Activated T-cell treated with anti-CD3 and anti-CD28 coated beads for 1 hour (primary cell): ENCODE results near the gene MYH9.
"Not testable (repeated sequence)": the region's sequence is repeated elsewhere in the genome, so short reads cannot be mapped to it uniquely, and the experiment has no call there.

Experiments used
- DNase-seq: peaks from one replicate; pipeline ENCODE4 v3.0.0-alpha.2; 2020; ENCODE audit warnings: low read depth

Gene MYH9

DNA sequence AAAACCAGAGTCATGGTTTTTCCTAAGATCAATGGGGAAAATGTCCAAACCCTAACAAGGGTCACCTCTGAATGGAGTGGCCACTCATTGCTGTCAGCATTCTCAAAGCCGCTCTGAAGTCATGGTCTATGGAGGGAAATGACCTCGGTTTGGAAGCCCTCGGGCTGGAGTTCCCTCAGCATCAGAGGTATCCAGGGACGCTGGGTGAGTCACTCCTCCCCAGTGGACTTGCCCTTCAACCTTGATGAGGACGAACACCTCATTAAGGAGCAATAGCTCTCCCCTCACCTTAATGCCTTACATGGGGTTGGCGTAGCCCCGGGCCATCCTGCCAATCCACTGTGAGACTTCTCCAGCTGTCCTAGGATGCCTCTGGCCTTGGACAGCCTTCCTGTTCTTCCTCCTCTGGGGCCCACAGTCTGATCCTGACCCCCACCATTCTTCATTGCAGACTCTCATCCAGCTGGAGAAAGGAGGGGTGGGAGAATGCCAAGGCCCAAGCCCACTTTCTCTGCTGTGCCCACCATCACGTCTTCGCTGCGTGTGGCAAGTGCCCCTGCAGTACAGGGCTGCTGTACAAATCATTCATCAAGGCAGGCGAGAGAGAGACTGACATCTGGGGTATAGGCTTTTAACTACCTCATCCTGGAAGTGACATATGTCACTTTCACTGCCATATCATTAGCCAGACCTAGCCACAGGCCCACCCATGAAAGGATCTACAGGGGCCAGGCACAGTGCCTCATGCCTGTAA, 25.4 kb upstream of the MYH9 start:
- DNase-seq = no peak

DNA sequence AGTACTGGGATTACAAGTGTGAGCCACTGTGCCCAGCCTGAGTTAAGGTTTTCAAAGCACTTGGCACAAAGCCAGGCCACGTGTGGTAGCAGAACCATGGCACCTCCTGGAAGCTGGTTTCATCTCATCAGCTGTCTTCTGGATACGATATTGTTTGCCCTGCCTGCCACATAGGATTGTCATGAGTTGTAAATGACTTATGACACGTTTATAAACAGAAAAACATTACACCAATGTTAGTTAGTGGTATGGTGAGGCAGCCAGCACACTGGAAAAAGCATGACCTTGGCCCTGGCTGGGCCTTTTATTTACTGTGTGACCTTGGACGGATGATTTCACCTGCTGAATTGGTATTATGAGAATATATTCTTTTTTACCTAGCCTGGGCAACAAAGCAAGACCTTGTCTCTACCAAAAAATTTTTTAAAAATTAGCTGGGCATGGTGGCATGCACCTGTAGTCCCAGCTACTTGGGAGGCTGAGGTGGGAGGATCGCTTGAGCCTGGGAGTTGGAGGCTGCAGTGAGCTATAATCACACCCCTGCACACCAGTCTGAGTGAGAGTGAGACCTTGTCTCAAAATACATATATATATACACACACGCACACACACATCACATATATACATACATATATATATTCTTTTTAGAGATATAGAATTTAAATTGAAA, 24.0 kb upstream of the MYH9 start:
- peak; percentile 14 for DNase-seq

DNA sequence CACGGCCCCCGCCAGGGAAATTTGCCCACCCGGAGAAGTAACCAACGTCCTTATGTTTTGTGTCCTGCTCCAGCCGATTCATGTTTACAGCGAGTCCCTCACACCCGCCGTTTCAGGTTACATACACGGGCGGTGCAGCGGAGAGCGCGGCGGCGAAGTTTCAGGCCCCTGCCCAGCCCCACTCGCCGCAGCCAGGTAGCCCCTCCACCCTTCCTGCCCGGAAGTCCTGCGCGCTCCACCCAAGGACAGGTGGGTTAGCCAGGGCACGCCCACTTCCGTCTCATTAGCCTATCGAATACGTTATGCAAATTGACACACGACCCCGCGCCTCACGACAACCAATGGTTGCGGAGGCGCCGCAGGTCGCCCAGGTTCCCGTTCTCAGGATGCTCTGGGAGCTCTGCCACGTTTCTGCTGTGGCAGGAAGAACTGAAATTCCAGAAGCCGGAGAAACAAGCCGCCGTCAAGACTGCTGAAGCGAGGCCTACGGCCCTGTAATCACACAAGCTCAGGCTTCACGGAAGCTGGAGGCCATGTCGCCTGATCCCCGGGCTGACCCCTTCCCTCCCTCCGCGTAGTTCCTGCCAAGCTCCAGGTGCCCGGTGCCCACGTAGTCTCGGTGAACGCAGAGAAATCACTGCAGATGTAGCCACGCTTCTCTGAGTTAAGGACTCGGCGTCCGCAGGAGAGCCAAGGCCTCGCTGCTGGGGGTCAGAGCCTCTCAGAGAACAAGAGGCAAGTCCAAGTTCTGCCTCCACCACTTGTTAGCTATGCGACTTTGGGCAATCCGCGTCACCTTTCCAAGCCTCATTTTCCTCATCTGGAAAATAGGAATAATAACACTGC, 22.4 kb upstream of the MYH9 start:
- DNase-seq = peak; percentile 53

DNA sequence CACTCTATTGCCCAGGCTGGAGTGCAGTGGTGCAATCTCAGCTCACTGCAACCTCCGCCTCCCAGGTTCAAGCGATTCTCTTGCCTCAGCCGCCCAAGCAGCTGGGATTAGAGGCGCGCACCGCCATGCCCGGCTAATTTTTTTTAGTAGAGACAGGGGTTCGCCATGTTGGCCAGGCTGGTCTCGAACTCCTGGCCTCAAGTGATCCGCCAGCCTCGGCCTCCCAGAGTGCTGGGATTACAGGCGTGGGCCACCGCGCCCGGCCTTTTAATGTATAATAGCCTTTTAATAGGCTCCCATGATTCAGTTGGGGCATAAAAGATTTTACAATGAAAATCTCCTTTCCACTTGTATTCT, 21.8 kb upstream of the MYH9 start:
- DNase-seq = not testable (repeated sequence)

- DNase-seq = no peak
These were observed 21.3 kb upstream of the MYH9 start for GRCh38 chr22:36409056-36409455.

DNA sequence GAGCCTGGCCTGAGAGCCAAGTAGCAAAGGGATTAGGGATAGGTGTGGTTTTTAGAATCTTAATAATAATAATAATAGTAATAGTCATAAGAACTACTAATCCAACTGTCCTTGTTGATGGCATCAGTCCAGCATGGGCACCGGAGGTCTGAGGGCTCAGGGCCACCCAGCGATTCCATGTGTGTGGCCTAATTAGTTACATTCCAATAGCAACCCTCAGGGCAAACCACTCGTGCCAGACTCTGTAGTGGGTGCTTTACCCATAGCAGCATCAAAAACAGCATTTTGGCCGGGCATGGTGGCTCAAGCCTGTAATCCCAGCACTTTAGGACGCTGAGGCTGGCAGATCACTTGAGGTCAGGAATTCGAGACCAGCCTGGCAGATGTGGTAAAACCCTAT, 19.0 kb upstream of the MYH9 start:
- DNase-seq = no peak

DNA sequence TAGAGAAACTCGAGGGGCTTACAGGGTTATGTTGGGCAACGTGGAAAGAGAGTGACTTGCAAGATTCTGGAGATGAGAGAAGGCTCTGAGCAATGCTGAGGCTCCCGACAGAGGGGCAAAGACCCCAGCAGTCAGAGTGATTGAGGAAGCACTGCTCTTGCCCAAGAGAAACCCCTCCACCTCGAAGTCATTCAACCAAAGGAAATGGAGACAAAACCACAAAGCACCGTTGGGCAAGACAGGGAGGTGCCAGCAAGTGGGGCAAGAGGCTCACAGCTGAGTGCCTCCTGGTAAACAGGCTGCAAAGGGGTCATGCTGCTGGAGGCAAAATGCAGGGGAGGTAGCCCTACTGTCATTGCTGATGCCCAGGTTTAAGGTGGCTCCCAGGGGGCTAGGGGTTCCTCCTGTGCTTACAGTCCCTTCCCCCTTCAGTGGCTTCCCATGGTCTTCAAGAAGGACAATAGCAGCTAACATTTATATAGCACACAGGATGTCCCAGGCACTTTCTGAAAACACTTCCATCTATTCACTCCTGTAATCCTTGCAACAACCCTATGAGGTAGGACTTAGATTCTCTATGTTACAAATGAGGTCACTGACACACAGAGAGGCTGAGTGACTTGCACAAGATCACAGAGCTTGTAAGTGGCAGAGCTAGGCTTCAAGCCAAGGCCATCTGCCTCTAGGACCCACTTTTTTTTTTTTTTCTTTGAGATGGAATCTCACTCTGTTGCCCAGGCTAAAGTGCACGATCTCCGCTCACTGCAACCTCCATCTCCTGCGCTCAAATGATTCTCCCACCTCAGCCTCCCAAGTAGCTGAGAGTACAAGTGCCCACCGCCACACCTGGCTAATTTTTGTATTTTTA, 18.1 kb upstream of the MYH9 start:
- peak; percentile 32 for DNase-seq

- no peak for DNase-seq
These were observed 17.5 kb upstream of the MYH9 start for GRCh38 chr22:36405221-36405661.

- DNase-seq = no peak
These were observed 16.7 kb upstream of the MYH9 start for GRCh38 chr22:36404446-36404845.

GRCh38 chr22:36399472-36399778, 11.7 kb upstream of the MYH9 start:
- no peak for DNase-seq

- no peak for DNase-seq
These were observed 11.1 kb upstream of the MYH9 start for GRCh38 chr22:36398601-36399471.

GRCh38 chr22:36397131-36398093, 9.6 kb upstream of the MYH9 start:
- no peak for DNase-seq

DNA sequence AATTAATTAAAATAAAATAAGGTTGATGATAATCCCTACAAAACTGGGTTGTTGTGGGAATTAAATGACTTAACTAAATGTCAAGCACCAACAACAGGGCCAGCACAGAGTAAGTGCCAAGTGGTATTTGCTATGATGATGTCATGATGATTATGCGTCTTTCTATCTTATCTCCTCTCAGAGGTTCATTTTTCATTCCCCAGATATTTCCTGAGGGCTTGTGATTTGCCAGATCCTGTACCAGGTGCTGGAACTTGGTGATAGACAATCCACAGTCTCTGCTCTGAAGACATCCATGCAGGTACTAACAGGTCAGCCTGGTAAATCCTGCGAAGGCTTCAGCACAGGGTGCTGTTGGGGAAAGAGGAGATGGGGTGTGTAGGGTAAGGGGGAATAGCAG, 8.1 kb upstream of the MYH9 start:
- DNase-seq = no peak

GRCh38 chr22:36395055-36395849, 7.5 kb upstream of the MYH9 start:
- no peak for DNase-seq

- DNase-seq = no peak
These were observed 3.9 kb upstream of the MYH9 start for GRCh38 chr22:36391638-36392037.

DNA sequence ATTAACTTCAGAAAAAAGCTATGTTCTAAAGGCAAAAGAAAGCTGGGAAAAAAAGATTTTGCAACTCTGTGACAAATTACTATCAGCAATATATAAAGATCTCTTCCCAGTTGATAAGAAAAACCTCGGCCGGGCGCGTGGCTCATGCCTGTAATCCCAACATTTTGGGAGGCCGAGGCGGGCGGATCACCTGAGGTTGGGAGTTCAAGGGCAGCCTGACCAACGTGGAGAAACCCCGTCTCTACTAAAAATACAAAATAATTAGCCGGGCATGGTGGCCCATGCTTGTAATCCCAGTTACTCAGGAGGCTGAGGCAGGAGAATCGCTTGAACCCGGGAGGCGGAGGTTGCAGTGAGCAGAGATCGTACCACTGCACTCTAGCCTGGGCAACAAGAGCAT, 1.4 kb upstream of the MYH9 start:
- DNase-seq = not testable (repeated sequence)

DNA sequence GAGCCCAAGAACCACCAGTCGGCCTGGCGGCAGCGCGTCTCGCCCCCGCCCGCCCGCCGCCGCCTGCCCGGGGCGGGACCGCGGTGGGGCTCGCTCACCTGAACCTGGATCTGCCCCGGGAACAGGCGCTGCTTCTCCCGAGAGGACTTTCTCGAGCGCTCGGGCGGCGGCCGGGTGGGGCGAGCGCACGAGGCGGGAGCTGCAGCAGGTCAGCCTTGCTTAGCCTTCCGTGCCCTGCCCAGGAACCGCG, 133 bp downstream of the MYH9 start:
- DNase-seq = no peak

DNA sequence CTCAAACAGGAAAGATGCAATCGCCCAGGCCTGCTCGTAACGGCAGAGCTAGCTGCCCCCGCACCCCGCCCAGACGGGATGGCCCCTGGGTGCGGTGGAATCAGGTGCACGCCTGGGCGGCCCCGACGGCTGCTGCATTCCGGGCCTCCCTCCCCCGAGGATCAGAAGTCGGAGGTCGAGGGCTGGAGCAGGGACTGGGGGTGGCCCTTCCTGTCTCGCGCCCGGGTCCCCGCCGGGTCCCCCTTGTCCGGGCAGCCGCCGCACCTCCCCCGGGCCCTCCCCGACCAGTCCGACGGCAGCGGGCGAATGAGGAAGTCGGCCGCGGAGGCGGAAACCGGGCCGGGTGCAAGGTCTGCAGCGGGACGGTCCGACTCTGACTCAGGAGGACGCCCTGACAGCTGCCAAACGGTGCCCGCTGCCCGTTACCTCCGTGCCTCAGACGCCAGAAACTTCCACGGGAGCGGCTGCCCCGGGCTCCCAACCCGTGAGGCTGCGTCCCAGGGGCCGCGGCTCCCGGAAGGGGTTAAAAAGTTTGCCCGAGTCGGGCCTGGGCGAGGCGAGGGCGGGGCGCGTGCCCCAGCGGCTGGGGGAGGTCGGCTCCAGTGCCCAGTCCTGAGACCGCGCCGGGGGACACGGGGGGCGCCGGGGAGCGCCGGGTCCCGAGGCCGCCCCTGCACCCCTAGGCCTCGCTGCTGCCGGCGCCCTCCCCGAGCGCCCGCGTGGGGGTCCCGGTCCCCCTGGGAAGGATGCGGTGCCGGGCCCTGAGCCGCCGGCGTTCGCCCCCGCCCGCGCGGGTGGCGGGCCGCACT, 663 bp downstream of the MYH9 start:
- DNase-seq = peak; percentile 37
